ENCODE data around the gene RBM17.
"Not testable (repeated sequence)": the region's sequence is repeated elsewhere in the genome, so short reads cannot be mapped to it uniquely, and the experiment has no call there.

The RBM17 gene

GRCh38 chr10:6056411-6057135 is 32.3 kb upstream of the RBM17 start:
- no peak for DNase-seq (ENCODE audit: low read depth in 3 of 3)

- no peak for DNase-seq (ENCODE audit: low read depth in 3 of 3)
These were observed 30.0 kb upstream of the RBM17 start for GRCh38 chr10:6058682-6059475.

- DNase-seq (ENCODE audit: low read depth in 3 of 3): no peak
These were observed 29.3 kb upstream of the RBM17 start for GRCh38 chr10:6059506-6059905.

- DNase-seq (ENCODE audit: low read depth in 3 of 3): no peak
These were observed 27.8 kb upstream of the RBM17 start for GRCh38 chr10:6061056-6061455.

- DNase-seq (ENCODE audit: low read depth in 3 of 3): peak in 2 of 3 experiments; percentile 42 to 43
These were observed 26.6 kb upstream of the RBM17 start, which contains the start of gene IL2RA for GRCh38 chr10:6062101-6062771. TSS of gene IL2RA (minus strand) at chr10:6062367. CDS start at chr10:6062151, 216 bp downstream.

- no peak for DNase-seq (ENCODE audit: low read depth in 3 of 3)
These were observed 24.7 kb upstream of the RBM17 start for GRCh38 chr10:6064119-6064518.

- DNase-seq (ENCODE audit: low read depth in 3 of 3): not testable (repeated sequence)
These were observed 24.1 kb upstream of the RBM17 start for GRCh38 chr10:6064726-6065125.

- DNase-seq (ENCODE audit: low read depth in 3 of 3): no peak
These were observed 23.4 kb upstream of the RBM17 start for GRCh38 chr10:6065406-6065805.

GRCh38 chr10:6065835-6066234 is 23.0 kb upstream of the RBM17 start:
- DNase-seq (ENCODE audit: low read depth in 3 of 3): no peak

- DNase-seq (ENCODE audit: low read depth in 3 of 3): no peak
These were observed 21.4 kb upstream of the RBM17 start for GRCh38 chr10:6067457-6067856.

GRCh38 chr10:6068006-6068405 is 20.8 kb upstream of the RBM17 start:
- DNase-seq (ENCODE audit: low read depth in 3 of 3): no peak

GRCh38 chr10:6068422-6068821 is 20.4 kb upstream of the RBM17 start:
- no peak for DNase-seq (ENCODE audit: low read depth in 3 of 3)

- DNase-seq (ENCODE audit: low read depth in 3 of 3): no peak
These were observed 19.5 kb upstream of the RBM17 start for GRCh38 chr10:6069081-6069931.

- DNase-seq (ENCODE audit: low read depth in 3 of 3): peak in 2 of 3 experiments; percentile 53 to 60
These were observed 18.2 kb upstream of the RBM17 start for GRCh38 chr10:6070660-6071059.

- no peak for DNase-seq (ENCODE audit: low read depth in 3 of 3)
These were observed 17.4 kb upstream of the RBM17 start for GRCh38 chr10:6071181-6072175.

GRCh38 chr10:6072215-6072934 is 16.5 kb upstream of the RBM17 start:
- no peak for DNase-seq (ENCODE audit: low read depth in 3 of 3)

GRCh38 chr10:6074489-6075301 is 14.1 kb upstream of the RBM17 start:
- DNase-seq (ENCODE audit: low read depth in 3 of 3): no peak

GRCh38 chr10:6077071-6077675 is 11.7 kb upstream of the RBM17 start:
- DNase-seq (ENCODE audit: low read depth in 3 of 3): no peak
